ENCODE measurements around the gene SLC25A12. TPM values are rescaled to one million over a fixed set of nuclear protein-coding genes. Genes with fewer than 3 reads are reported as not detected.

The SLC25A12 gene
- polyA plus RNA-seq, 3 donors, result 6.5 to 8.8 (median 7.0) TPM

- H3K36me3 Mint-ChIP-seq, result peaks cover 52 to 53% of the 10 kb centered on the region in 2 donors
These were observed 101.0 kb downstream of the SLC25A12 start for GRCh38 chr2:171792886-171793580.

DNA sequence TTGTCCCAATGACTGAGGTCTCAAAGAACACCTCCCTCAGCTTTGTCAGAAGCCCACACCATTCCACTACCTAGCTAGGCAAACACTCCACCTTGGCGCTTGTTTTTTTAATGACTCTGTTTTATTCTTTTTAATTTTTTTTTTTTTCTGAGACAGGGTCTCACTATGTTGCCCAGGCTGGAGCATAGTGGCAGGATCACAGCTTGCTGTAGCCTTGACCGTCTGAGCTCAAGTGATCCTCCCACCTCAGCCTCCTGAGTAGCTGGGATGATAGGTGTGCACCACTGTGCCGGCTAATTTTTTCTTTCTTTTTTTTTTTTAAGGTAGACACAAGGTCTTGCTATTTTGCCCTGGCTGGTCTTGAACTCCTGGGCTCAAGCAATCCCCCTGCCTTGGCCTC lies 101.9 kb downstream of the SLC25A12 start:
- H3K4me2 ChIP-seq (replicated peaks; ENCODE audit: extremely low read depth, low read length, poor library complexity, severe bottlenecking), result no peak overlapping the region
- H3K9me3 Mint-ChIP-seq, result no peaks in the 10 kb centered on the region
- peaks cover 13% of the 10 kb centered on the region for H3K4me1 Mint-ChIP-seq
- no peak overlapping the region for H3K27ac ChIP-seq (ENCODE audit: low read depth in 1 of 2, low read length in 2 of 2)
- 80% methylated on average over 1 of the region's 3 CpGs for WGBS (ENCODE audit: insufficient coverage)
- no peak overlapping the region for H3K9ac ChIP-seq (ENCODE audit: insufficient read depth, low read length, poor library complexity, severe bottlenecking)
- no peak for DNase-seq
- H3K4me1 ChIP-seq (ENCODE audit: control insufficient read depth in 1 of 2, insufficient read depth in 2 of 2, low read length in 2 of 2), result peaks cover 0 to 5% of the 10 kb centered on the region in 2 donors
- no peaks in the 10 kb centered on the region for H3K79me2 ChIP-seq (ENCODE audit: insufficient read depth, low read length)
- H3K27me3 Mint-ChIP-seq (ENCODE audit: low read depth in 3 of 3), result no peaks in the 10 kb centered on the region
- TF ChIP-seq, protein P1, sequence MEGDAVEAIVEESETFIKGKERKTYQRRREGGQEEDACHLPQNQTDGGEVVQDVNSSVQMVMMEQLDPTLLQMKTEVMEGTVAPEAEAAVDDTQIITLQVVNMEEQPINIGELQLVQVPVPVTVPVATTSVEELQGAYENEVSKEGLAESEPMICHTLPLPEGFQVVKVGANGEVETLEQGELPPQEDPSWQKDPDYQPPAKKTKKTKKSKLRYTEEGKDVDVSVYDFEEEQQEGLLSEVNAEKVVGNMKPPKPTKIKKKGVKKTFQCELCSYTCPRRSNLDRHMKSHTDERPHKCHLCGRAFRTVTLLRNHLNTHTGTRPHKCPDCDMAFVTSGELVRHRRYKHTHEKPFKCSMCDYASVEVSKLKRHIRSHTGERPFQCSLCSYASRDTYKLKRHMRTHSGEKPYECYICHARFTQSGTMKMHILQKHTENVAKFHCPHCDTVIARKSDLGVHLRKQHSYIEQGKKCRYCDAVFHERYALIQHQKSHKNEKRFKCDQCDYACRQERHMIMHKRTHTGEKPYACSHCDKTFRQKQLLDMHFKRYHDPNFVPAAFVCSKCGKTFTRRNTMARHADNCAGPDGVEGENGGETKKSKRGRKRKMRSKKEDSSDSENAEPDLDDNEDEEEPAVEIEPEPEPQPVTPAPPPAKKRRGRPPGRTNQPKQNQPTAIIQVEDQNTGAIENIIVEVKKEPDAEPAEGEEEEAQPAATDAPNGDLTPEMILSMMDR (IDR thresholded peaks at IDR 0.05), result no peak
- peaks cover 33 to 60% of the 10 kb centered on the region in 2 donors for H3K36me3 ChIP-seq (replicated peaks in 1 of 2; ENCODE audit: control insufficient read depth in 1 of 2, insufficient read depth in 2 of 2, low read length in 2 of 2)
- H2AFZ ChIP-seq (ENCODE audit: insufficient read depth, low read depth, low read length, poor library complexity, severe bottlenecking), result no peak overlapping the region
- no peaks in the 10 kb centered on the region for H4K20me1 ChIP-seq (ENCODE audit: insufficient read depth, low read length)
- no peak overlapping the region for H3K4me3 ChIP-seq (replicated peaks in 1 of 3; ENCODE audit: low read depth in 2 of 3, low read length in 3 of 3)
- H3K27me3 ChIP-seq (ENCODE audit: control insufficient read depth in 2 of 2, insufficient read depth in 2 of 2, low read length in 2 of 2), result no peaks in the 10 kb centered on the region
- H3K36me3 Mint-ChIP-seq, result peaks cover 61 to 62% of the 10 kb centered on the region in 2 donors
- no peak overlapping the region for H3K27ac Mint-ChIP-seq
- no peaks in the 10 kb centered on the region for H3K9me3 ChIP-seq (replicated peaks in 1 of 2; ENCODE audit: control insufficient read depth in 1 of 2, insufficient read depth in 1 of 2, low read length in 2 of 2)
- intact Hi-C loops (cut with micrococcal nuclease), result no loop called here
- no peak overlapping the region for H3K4me3 Mint-ChIP-seq

More at GRCh38 chr2:171792886-171793580, 101.0 kb downstream of the SLC25A12 start:
- Histone ChIP-seq H3K27me3 (ENCODE audit: control insufficient read depth in 2 of 2, insufficient read depth in 2 of 2, low read length in 2 of 2) (no peaks in the 10 kb centered on the region), H3K27ac (ENCODE audit: low read depth in 1 of 2, low read length in 2 of 2) (no peak overlapping the region), H4K20me1 (ENCODE audit: insufficient read depth, low read length) (no peaks in the 10 kb centered on the region), H2AFZ (ENCODE audit: insufficient read depth, low read depth, low read length, poor library complexity, severe bottlenecking) (no peak overlapping the region), H3K4me3 (replicated peaks in 1 of 3; ENCODE audit: low read depth in 2 of 3, low read length in 3 of 3) (no peak overlapping the region), H3K4me1 (ENCODE audit: control insufficient read depth in 1 of 2, insufficient read depth in 2 of 2, low read length in 2 of 2) (peaks cover under 1 to 10% of the 10 kb centered on the region in 2 donors), H3K36me3 (replicated peaks in 1 of 2; ENCODE audit: control insufficient read depth in 1 of 2, insufficient read depth in 2 of 2, low read length in 2 of 2) (peaks cover 30 to 52% of the 10 kb centered on the region in 2 donors), H3K9ac (ENCODE audit: insufficient read depth, low read length, poor library complexity, severe bottlenecking) (no peak overlapping the region), H3K79me2 (ENCODE audit: insufficient read depth, low read length) (no peaks in the 10 kb centered on the region), H3K4me2 (replicated peaks; ENCODE audit: extremely low read depth, low read length, poor library complexity, severe bottlenecking) (no peak overlapping the region), H3K9me3 (replicated peaks in 1 of 2; ENCODE audit: control insufficient read depth in 1 of 2, insufficient read depth in 1 of 2, low read length in 2 of 2) (no peaks in the 10 kb centered on the region)
- Mint-ChIP-seq H3K4me3 (no peak overlapping the region), H3K4me1 (peaks cover 17% of the 10 kb centered on the region), H3K9me3 (no peaks in the 10 kb centered on the region), H3K27me3 (ENCODE audit: low read depth in 3 of 3) (no peaks in the 10 kb centered on the region), H3K27ac (no peak overlapping the region)
- TF ChIP-seq, protein P1 (IDR thresholded peaks at IDR 0.05), result no peak
- intact Hi-C loops (cut with micrococcal nuclease), result no loop called here
- WGBS (ENCODE audit: insufficient coverage), result 92% methylated on average over 2 of the region's 4 CpGs
- DNase-seq, result no peak

Data from CD14-positive monocyte (primary cell).